K562 (cell line): ENCODE measurements around the gene TSGA10. TPM values are rescaled to one million over a fixed set of nuclear protein-coding genes. Genes with fewer than 3 reads are reported as not detected.

ENCODE experiments used
- ATF7 ChIP-seq: fragments of 450-650 bp; IDR thresholded peaks from 2 replicates; pipeline ENCODE4 v1.7.1; 2014; ENCODE audit warnings: mild to moderate bottlenecking, moderate library complexity
- CEBPB ChIP-seq: fragments of 450-650 bp; IDR thresholded peaks from 2 replicates; pipeline ENCODE4 v1.6.1; 2016; ENCODE audit warnings: missing genetic modification characterization, missing compliant biosample characterization
- EWSR1 ChIP-seq: fragments of 450-650 bp; IDR thresholded peaks from 2 replicates; pipeline ENCODE4 v1.6.1; 2018; ENCODE audit warnings: borderline replicate concordance, mild to moderate bottlenecking, low read depth, moderate library complexity; ENCODE audit not compliant: partially characterized antibody
- FOS ChIP-seq: IDR thresholded peaks from 3 replicates; pipeline ENCODE4 v1.6.1; 2011; ENCODE audit not compliant: insufficient read length; ENCODE audit errors: extremely low read depth
- FOXO4 ChIP-seq: fragments of 450-650 bp; formaldehyde crosslinking; IDR thresholded peaks from 2 replicates; pipeline ENCODE4 v1.4.0; 2020; ENCODE audit warnings: mild to moderate bottlenecking, moderate library complexity
- HDAC8 ChIP-seq: fragments of 450-650 bp; IDR thresholded peaks from 2 replicates; pipeline ENCODE4 v1.6.1; 2016; ENCODE audit warnings: mild to moderate bottlenecking, missing genetic modification characterization, moderate library complexity, missing compliant biosample characterization
- MCM5 ChIP-seq: fragments of 450-650 bp; IDR thresholded peaks from 2 replicates; pipeline ENCODE4 v1.6.1; 2016; ENCODE audit warnings: low read depth
- NR0B1 ChIP-seq: fragments of 450-650 bp; IDR thresholded peaks from one replicate; pipeline ENCODE4 v1.6.1; 2018; ENCODE audit warnings: mild to moderate bottlenecking, moderate library complexity; ENCODE audit not compliant: partially characterized antibody
- PTTG1 ChIP-seq: fragments of 450-650 bp; IDR thresholded peaks from 2 replicates; pipeline ENCODE4 v1.6.1; 2016; ENCODE audit warnings: low read depth, mild to moderate bottlenecking, missing genetic modification characterization, missing compliant biosample characterization
- REST ChIP-seq, 2 experiments: fragments of 450-650 bp; formaldehyde crosslinking in 1 of 2; IDR thresholded peaks; 2 replicates each; pipeline versions ENCODE4 v1.4.0 to v1.6.1; 2014 to 2020; ENCODE audit warnings: mild to moderate bottlenecking in 2 of 2, borderline replicate concordance in 1 of 2, low read depth in 1 of 2
- SRSF9 ChIP-seq: fragments of 200-400 bp; formaldehyde crosslinking; IDR thresholded peaks from 2 replicates; pipeline ENCODE4 v1.6.1; 2017; ENCODE audit warnings: low read depth, low read length, borderline replicate concordance
- STAT6 ChIP-seq: sonication (generic); formaldehyde crosslinking; IDR thresholded peaks from 2 replicates; pipeline ENCODE4 v1.8.1; 2023; ENCODE audit warnings: mild to moderate bottlenecking, missing genetic modification reagents
- ZNF717 ChIP-seq: fragments of 250-450 bp; sonication (Bioruptor Pico); IDR thresholded peaks from 2 replicates; pipeline ENCODE4 v1.5.0; 2021
- polyA plus RNA-seq, 8 experiments: library from polyadenylated mRNA; depleted of rRNA in 4 of 8; stranded (reverse) in 5 of 8; unstranded in 3 of 8; fragments of >200 nt; fragmentation: Nextera tagmentation in 2 of 8; fragmentation: Illumina TruSeq in 1 of 8; extraction: Ambion mirVana in 2 of 8; extraction: Trizol in 1 of 8; gene quantifications; 2 replicates each; pipeline versions ENCODE4 v1.2.1 to v1.2.3, GENCODE V29; 2011 to 2014; ENCODE audit warnings: inconsistent platforms in 1 of 8, missing spikeins in 1 of 8
- total RNA-seq, 7 experiments: library from RNA; depleted of rRNA in 6 of 7; stranded (reverse); fragments of >200 nt in 6 of 7; fragmentation: Illumina TruSeq in 2 of 7; extraction: Trizol in 2 of 7; gene quantifications; 2 replicates each; pipeline versions ENCODE4 v1.2.1 to v1.2.3, GENCODE V29; 2011 to 2021; ENCODE audit warnings: low replicate concordance in 1 of 7

The TSGA10 gene
- total and polyA plus RNA-seq, 9 of the 15 experiments (the other 6 are each of a cell fraction or from before 2014, with no cell fraction given), result 2.1 to 11.3 (median 3.2) TPM

- TF ChIP-seq ZNF717, result no peak
- no peak for TF ChIP-seq EWSR1
- no peak for TF ChIP-seq HDAC8 (tag)
- TF ChIP-seq PTTG1 (tag), result no peak
- 0 out of 2 replicates have a peak, but pooled peaks have one; percentile 33 for TF ChIP-seq CEBPB (tag)
- peak; percentile 63 for TF ChIP-seq REST (IDR thresholded peaks at IDR 0.05; ENCODE audit: borderline replicate concordance)
- no peak for TF ChIP-seq REST (CRISPR knock-in tag; IDR thresholded peaks at IDR 0.05; ENCODE audit: low read depth)
- peak; percentile 89 for TF ChIP-seq ATF7
- TF ChIP-seq MCM5, result no peak
- TF ChIP-seq NR0B1, result no peak
- TF ChIP-seq FOXO4 (CRISPR knock-in tag), result no peak
- TF ChIP-seq SRSF9, result no peak
- no peak for TF ChIP-seq STAT6 (CRISPR knock-in tag)
- no peak for TF ChIP-seq FOS
Observed at GRCh38 chr2:99180755-99181623, 26.2 kb upstream of the TSGA10 start, which contains the start of the genes MITD1 and MRPL30 (continued).
